ENCODE results near the gene MASP2. TPM values are rescaled to one million over a fixed set of nuclear protein-coding genes. Genes with fewer than 3 reads are reported as not detected.
"Not testable (repeated sequence)": the region's sequence is repeated elsewhere in the genome, so short reads cannot be mapped to it uniquely, and the experiment has no call there.

Gene MASP2
- polyA plus RNA-seq, 1 donor: 4.6 TPM

- not testable (repeated sequence) for DNase-seq
These were observed 9.9 kb downstream of the MASP2 start for GRCh38 chr1:11037019-11037739.

GRCh38 chr1:11031624-11032262, 15.3 kb downstream of the MASP2 start:
- DNase-seq: no peak

- no peak for DNase-seq
These were observed 16.2 kb downstream of the MASP2 start for GRCh38 chr1:11030865-11031264.

GRCh38 chr1:11028018-11028417, 19.0 kb downstream of the MASP2 start:
- no peak for DNase-seq

- no peak for DNase-seq
These were observed 19.7 kb downstream of the MASP2 start for GRCh38 chr1:11027316-11027715.

GRCh38 chr1:11026903-11027302, 20.1 kb downstream of the MASP2 start:
- DNase-seq: no peak

- no peak for DNase-seq
These were observed 21.0 kb downstream of the MASP2 start for GRCh38 chr1:11026052-11026451.

GRCh38 chr1:11025618-11026017, 21.4 kb downstream of the MASP2 start:
- no peak for DNase-seq

- DNase-seq: no peak
These were observed 22.2 kb downstream of the MASP2 start for GRCh38 chr1:11024874-11025203.

- no peak for DNase-seq
These were observed 22.7 kb downstream of the MASP2 start for GRCh38 chr1:11024154-11024873.

GRCh38 chr1:11023201-11023600, 23.8 kb downstream of the MASP2 start:
- no peak for DNase-seq

- no peak for DNase-seq
These were observed 27.1 kb downstream of the MASP2 start for GRCh38 chr1:11019971-11020370.

GRCh38 chr1:11019358-11019757, 27.7 kb downstream of the MASP2 start:
- DNase-seq: not testable (repeated sequence)

GRCh38 chr1:11013160-11013531, 33.9 kb downstream of the MASP2 start:
- DNase-seq: no peak

- peak; percentile 92 for DNase-seq
These were observed 34.5 kb downstream of the MASP2 start, which contains the start of gene TARDBP for GRCh38 chr1:11012260-11013159. Gene TARDBP (plus strand): TSS chr1:11012654. CDS start chr1:11013728, 1,074 bp downstream.

GRCh38 chr1:11000526-11000925, 46.5 kb downstream of the MASP2 start:
- no peak for DNase-seq

- DNase-seq: no peak
These were observed 50.9 kb downstream of the MASP2 start for GRCh38 chr1:10996100-10996499.

GRCh38 chr1:10992864-10993263, 54.2 kb downstream of the MASP2 start:
- no peak for DNase-seq

GRCh38 chr1:10992004-10992403, 55.0 kb downstream of the MASP2 start:
- DNase-seq: not testable (repeated sequence)

- no peak for DNase-seq
These were observed 56.2 kb downstream of the MASP2 start for GRCh38 chr1:10990828-10991227.

GRCh38 chr1:10989920-10990516, 57.0 kb downstream of the MASP2 start:
- DNase-seq: not testable (repeated sequence)

- no peak for DNase-seq
These were observed 57.9 kb downstream of the MASP2 start for GRCh38 chr1:10989095-10989494.
